ENCODE results near the gene SPATA9. TPM values are rescaled to one million over a fixed set of nuclear protein-coding genes. Genes with fewer than 3 reads are reported as not detected.

The SPATA9 gene
- total RNA-seq, 2 experiments from 2014 or later: not detected

DNA sequence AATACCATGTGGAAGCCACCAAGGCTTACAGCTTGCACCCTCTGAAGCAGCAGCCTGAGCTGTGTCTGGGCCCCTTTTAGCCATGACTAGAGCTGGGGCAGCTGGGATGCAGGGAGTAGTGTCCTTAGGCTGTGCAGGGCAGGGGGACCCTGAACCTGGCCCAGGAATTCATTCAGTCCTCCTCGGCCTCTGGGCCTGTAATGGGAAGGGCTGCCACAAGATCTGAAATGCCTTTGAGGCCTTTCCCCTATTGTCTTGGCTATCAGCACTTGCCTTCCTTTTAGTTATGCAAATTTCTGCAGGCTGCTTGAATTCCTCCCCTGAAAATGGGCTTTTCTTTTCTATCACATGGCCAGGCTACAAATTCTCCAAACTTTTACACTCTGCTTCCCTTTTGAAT, 53.9 kb downstream of the SPATA9 start:
- Mint-ChIP-seq H3K27me3 (no peaks in the 10 kb centered on the region), H3K9me3 (peaks cover 13% of the 10 kb centered on the region), H3K27ac (no peak overlapping the region), H3K4me1 (peaks cover 18% of the 10 kb centered on the region), H3K36me3 (peaks cover 5% of the 10 kb centered on the region), H3K4me3 (no peak overlapping the region)
- no peak for DNase-seq

DNA sequence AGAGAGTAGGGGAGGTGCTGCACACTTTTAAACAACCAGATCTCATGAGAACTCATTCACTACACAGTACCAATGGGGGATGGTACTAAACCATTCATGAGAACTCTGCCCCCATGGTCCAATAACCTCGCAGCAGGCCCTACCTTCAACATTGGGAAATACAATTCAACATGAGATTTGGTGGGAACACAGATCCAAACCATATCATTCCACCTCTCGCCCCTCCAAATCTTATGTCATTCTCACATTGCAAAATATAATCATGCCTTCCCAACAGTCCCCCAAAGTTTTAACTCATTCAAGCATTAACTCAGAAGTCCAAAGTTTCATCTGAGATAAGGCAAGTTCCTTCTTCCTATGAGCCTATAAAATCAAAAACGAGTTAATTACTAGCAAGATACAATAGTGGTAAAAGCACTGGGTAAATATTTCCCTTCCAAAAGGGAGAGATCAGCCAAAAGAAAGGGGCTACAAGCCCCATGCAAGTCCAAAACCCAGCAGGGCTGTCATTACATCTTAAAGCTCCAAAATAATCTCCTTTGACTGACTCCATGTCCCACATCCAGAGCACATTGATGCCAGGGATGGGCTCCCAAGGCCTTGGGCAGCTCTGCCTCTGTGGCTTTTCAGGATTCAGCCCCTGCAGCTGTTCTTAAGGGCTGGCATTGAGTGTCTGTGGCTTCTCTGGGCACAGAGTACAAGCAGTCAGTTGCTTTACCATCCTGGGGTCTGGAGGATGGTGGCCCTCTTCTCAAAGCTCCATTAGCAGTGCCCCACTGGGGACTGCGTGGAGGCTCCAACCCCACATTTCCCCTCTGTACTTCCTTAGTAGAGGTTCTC, 54.6 kb downstream of the SPATA9 start:
- H3K36me3 Mint-ChIP-seq: peaks cover 5% of the 10 kb centered on the region
- no peaks in the 10 kb centered on the region for H3K27me3 Mint-ChIP-seq
- no peak for DNase-seq
- peaks cover 13% of the 10 kb centered on the region for H3K9me3 Mint-ChIP-seq
- no peak overlapping the region for H3K4me3 Mint-ChIP-seq
- peaks cover 18% of the 10 kb centered on the region for H3K4me1 Mint-ChIP-seq
- no peak overlapping the region for H3K27ac Mint-ChIP-seq

DNA sequence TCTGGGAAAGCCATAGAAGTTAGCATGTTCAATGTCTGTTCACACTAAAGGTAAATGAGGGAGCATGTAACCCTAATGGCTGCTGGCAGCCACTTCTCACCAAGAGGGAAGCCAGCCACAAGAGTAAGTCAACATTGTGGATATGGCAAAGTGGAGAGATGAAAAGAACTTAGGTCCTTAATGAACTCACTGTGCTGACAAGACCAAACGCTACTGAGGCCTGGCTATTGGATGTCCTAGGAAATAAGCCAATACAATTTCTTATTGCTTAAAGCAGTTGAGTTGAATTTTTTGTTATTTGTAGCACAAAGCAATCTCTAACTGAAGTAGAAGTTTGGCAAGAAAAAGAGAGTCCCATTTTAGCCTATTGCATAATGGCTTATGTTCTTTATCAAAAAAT, 56.1 kb downstream of the SPATA9 start:
- Mint-ChIP-seq H3K4me3 (no peak overlapping the region), H3K27me3 (no peaks in the 10 kb centered on the region), H3K4me1 (peaks cover 19% of the 10 kb centered on the region), H3K36me3 (no peaks in the 10 kb centered on the region), H3K9me3 (peaks cover 7% of the 10 kb centered on the region), H3K27ac (no peak overlapping the region)
- DNase-seq: no peak

DNA sequence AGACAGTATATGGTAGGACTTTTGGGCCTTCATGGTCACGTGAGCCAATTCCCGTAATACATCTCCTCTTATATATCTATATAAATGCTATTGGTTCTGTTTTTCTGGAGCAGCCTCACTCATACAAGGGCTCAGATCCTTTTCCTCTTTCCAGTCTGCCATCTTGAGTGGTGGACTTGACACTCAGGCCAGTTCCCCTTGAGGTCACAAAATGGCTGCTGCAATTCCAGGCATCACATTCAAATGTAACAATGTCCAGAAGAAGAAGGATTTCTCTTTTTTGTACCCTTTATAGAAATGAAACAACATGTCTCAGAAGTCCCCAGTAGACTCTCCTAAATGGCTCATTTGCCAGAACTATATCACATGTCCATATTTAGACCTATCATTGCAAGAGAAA, 58.4 kb downstream of the SPATA9 start:
- Mint-ChIP-seq H3K27me3 (no peaks in the 10 kb centered on the region), H3K36me3 (peaks cover 3% of the 10 kb centered on the region), H3K4me3 (no peak overlapping the region), H3K27ac (no peak overlapping the region), H3K4me1 (peaks cover 18% of the 10 kb centered on the region), H3K9me3 (no peaks in the 10 kb centered on the region)
- no peak for DNase-seq

DNA sequence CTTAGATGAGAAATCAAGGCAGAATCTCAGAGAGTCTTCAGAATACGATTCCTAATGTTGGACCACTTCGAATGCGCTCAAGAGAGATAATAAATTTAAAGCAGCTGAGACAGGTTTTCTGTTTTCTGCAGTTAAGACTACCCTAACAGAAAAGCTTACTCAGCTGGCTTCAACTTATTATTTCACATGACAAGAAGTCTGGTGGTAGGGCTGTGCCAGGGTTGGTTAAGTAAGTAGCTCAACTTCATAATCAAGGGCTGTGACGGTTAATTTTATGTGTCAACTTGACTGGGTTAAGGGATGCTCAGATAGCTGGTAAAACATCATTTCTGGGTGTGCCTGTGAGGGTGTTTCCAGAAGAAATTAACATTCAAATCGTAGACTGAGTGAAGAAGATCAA, 59.1 kb downstream of the SPATA9 start:
- no peaks in the 10 kb centered on the region for H3K9me3 Mint-ChIP-seq
- H3K27me3 Mint-ChIP-seq: no peaks in the 10 kb centered on the region
- DNase-seq: no peak
- no peak overlapping the region for H3K4me3 Mint-ChIP-seq
- peaks cover 25% of the 10 kb centered on the region for H3K4me1 Mint-ChIP-seq
- H3K27ac Mint-ChIP-seq: no peak overlapping the region
- peaks cover 3% of the 10 kb centered on the region for H3K36me3 Mint-ChIP-seq

DNA sequence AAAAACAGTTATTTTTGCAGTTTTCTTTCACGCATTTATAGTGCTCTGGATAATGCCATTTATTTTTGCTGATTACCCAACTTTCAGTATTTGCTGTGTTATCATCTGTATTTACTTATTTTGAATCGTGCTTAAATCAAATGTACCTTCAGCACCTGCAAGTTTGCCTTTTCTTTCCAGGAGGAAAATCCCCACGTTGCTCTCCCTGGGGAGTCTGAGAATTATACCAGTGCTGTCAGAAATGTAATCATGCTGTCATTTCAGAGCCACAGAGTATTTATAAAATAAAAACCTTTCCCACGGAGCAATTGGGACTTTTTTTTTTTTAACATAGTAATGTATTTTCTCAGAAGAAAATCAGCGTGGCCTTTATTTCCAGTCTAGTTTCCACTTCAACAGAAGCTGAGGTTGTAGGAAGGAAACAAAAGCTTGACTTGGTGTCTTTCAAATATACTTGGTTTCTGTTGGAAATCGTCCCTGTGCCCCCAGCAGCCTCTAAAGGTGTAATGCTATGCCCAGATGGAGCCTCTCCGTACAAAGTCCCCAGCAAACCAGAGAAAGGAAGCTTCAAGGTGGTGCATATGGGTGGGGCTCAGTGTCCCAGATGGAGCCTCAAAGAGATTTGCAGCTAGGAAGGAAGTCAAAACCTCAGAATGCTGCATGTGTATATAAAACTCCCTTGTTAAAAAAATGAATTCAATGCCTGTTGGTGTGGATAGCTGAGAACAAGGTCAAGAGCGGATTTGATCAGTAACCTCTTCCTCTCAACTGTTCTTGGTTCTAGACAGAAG, 60.8 kb downstream of the SPATA9 start:
- Mint-ChIP-seq H3K36me3 (peaks cover 5% of the 10 kb centered on the region), H3K27ac (peak overlapping the region; percentile 78), H3K27me3 (no peaks in the 10 kb centered on the region), H3K4me3 (peak overlapping the region; percentile 77), H3K9me3 (no peaks in the 10 kb centered on the region), H3K4me1 (peaks cover 29% of the 10 kb centered on the region)
- peak; percentile 8 for DNase-seq

DNA sequence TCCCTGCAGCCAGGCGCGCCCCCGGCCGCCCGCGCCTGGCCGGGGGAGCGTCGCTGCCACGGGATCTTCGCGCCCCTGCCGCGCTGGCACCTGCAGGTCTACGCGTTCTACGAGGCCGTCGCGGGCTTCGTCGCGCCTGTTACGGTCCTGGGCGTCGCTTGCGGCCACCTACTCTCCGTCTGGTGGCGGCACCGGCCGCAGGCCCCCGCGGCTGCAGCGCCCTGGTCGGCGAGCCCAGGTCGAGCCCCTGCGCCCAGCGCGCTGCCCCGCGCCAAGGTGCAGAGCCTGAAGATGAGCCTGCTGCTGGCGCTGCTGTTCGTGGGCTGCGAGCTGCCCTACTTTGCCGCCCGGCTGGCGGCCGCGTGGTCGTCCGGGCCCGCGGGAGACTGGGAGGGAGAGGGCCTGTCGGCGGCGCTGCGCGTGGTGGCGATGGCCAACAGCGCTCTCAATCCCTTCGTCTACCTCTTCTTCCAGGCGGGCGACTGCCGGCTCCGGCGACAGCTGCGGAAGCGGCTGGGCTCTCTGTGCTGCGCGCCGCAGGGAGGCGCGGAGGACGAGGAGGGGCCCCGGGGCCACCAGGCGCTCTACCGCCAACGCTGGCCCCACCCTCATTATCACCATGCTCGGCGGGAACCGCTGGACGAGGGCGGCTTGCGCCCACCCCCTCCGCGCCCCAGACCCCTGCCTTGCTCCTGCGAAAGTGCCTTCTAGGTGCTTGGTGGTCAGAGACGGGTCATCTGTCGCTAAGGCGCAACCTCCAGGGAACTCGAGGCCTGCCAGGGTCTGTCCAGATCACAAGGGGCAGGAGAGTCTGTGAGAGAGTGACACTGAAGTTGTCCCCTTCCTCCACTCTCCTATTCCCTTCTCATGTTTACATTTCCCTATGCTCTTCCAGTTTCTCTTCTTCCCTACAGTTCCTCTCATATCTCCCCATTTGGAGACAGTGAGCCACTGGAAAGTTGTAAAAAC, 61.6 kb downstream of the SPATA9 start:
- Mint-ChIP-seq H3K4me3 (peak overlapping the region; percentile 77), H3K9me3 (no peaks in the 10 kb centered on the region), H3K27ac (peak overlapping the region; percentile 78), H3K27me3 (no peaks in the 10 kb centered on the region), H3K4me1 (peaks cover 29% of the 10 kb centered on the region), H3K36me3 (peaks cover 5% of the 10 kb centered on the region)
- peak; percentile 54 for DNase-seq

DNA sequence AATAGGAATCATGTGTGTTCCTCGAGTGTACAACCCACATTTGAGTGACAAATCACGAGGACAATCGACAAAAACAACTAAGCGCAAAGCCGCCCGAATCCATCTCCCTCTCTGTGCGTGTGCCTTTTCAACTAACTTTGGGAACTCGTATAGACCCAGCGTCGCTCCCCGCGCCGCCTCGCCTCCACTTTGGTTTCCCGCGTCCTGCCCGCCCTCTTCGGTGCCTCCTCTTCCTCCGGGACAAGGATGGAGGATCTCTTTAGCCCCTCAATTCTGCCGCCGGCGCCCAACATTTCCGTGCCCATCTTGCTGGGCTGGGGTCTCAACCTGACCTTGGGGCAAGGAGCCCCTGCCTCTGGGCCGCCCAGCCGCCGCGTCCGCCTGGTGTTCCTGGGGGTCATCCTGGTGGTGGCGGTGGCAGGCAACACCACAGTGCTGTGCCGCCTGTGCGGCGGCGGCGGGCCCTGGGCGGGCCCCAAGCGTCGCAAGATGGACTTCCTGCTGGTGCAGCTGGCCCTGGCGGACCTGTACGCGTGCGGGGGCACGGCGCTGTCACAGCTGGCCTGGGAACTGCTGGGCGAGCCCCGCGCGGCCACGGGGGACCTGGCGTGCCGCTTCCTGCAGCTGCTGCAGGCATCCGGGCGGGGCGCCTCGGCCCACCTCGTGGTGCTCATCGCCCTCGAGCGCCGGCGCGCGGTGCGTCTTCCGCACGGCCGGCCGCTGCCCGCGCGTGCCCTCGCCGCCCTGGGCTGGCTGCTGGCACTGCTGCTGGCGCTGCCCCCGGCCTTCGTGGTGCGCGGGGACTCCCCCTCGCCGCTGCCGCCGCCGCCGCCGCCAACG, 62.5 kb downstream of the SPATA9 start, which contains the start of gene GPR150:
TSS of gene GPR150 (plus strand) at position 58 of the 840 bp plus-strand sequence. CDS start at position 247, 189 bp downstream.
- Mint-ChIP-seq H3K9me3 (no peaks in the 10 kb centered on the region), H3K36me3 (peaks cover 5% of the 10 kb centered on the region), H3K4me1 (peaks cover 33% of the 10 kb centered on the region), H3K27me3 (no peaks in the 10 kb centered on the region), H3K4me3 (peak within 1 kb of the TSS; percentile 93), H3K27ac (peak within 1 kb of the TSS; percentile 81)
- DNase-seq: peak; percentile 75

DNA sequence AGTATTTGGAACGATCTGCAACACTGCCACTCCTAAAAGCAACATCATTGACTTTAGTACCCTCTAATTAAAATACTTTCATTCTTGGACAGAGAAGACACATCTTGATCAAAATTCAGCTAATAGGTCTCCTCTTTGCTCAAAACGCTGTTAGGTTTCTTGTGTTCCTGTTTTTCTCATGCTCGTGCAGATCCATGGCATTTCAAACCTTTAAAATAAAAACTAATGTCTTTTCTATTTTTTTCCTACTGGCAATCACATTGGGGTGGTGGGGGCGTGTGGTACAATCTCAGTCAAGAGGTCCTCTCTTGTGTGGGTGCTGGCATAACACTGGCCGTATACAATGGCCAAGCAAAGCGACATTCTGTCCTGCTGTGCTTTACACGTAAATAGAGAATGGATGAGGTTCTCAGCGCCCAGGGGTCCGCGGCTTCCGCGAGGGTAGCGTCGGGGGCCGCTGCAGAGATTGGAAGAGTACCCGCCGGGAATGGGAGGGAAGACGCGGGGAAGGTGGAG, 63.2 kb downstream of the SPATA9 start:
- H3K27ac Mint-ChIP-seq: peak overlapping the region; percentile 81
- H3K36me3 Mint-ChIP-seq: peaks cover 9% of the 10 kb centered on the region
- H3K4me1 Mint-ChIP-seq: peaks cover 38% of the 10 kb centered on the region
- no peak for DNase-seq
- peaks cover 3% of the 10 kb centered on the region for H3K9me3 Mint-ChIP-seq
- H3K27me3 Mint-ChIP-seq: no peaks in the 10 kb centered on the region
- peak overlapping the region; percentile 93 for H3K4me3 Mint-ChIP-seq

DNA sequence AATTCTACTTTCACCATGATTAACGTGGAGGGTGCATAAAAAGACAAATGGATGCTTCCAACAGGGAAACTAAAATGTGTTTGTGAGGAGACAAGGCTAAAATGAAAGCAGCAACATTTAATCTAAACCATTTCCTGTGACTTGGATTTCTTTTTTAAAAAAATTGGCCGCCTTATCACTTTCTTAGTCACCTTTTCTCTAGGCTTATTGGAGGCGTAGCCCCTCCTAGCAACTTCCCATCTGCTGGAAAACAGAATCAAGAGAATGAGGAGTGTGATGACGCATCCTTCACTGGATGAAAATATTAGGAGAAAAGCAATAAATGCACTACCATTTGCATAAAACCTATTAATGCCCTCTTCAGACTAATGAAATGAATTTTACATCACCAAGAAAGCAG, 63.7 kb downstream of the SPATA9 start:
- Mint-ChIP-seq H3K4me3 (peak overlapping the region; percentile 93), H3K27ac (no peak overlapping the region), H3K9me3 (peaks cover 3% of the 10 kb centered on the region), H3K36me3 (peaks cover 13% of the 10 kb centered on the region), H3K27me3 (no peaks in the 10 kb centered on the region), H3K4me1 (peaks cover 38% of the 10 kb centered on the region)
- DNase-seq: no peak

DNA sequence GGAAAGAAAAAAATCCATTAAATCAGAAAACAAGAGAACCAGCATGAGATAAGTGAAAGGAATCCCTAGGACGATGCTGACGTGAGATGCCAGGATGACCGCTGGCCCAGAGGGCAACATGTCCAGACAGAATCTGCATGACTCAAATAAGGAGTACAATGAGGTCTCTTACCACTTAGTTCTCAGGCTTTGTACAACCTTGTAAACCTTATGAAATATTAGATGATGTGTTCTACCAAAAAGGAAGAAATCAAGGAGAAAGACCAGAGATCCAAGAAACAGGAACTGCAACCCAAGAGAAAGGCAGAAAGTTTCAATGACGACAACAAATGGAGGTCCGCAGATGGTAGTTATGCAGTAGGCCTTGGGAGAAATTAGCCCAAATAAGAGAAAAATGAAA, 65.7 kb downstream of the SPATA9 start:
- Mint-ChIP-seq H3K4me3 (no peak overlapping the region), H3K27ac (no peak overlapping the region), H3K4me1 (peaks cover 37% of the 10 kb centered on the region), H3K36me3 (peaks cover 30% of the 10 kb centered on the region), H3K27me3 (no peaks in the 10 kb centered on the region), H3K9me3 (peaks cover 14% of the 10 kb centered on the region)
- no peak for DNase-seq

DNA sequence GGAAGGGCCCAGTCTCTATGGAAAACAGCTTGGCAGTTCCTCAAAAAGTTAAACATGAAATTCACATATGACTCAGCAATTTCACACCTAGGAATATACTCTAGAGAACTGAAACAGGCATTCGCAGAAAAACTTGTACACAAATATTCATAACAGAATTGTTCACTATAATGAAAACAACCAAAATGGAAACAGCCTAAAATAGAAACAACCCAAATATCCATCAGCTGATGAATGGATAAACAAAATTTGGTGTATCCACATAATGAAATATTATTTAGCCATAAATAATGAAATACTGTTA, 67.7 kb downstream of the SPATA9 start:
- H3K4me3 Mint-ChIP-seq: no peak overlapping the region

DNA sequence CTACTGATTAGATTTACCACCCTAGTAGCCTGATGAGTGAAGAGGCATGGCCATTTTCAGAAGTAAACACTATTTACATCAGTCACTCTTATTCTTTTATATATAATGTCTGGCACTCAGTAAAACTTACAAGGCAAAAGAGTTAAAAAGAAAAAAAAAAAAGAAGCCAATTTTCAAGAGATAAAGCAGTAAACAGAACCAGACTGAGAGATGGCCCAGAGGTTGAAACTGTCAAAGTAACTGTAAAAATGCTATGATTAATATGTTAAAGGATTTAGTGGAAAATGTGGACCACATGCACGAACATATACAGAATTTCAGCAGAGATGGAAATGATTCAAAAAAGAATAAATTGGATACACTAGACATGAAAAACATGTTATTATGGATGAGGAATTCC, 69.3 kb downstream of the SPATA9 start:
- Mint-ChIP-seq H3K36me3 (peaks cover 27% of the 10 kb centered on the region), H3K4me1 (peaks cover 16% of the 10 kb centered on the region), H3K4me3 (no peak overlapping the region), H3K27ac (no peak overlapping the region), H3K27me3 (no peaks in the 10 kb centered on the region), H3K9me3 (peaks cover 14% of the 10 kb centered on the region)
- no peak for DNase-seq

More for the DNA sequence above, 67.7 kb downstream of the SPATA9 start:
- DNase-seq: no peak
- Mint-ChIP-seq H3K27ac (no peak overlapping the region), H3K27me3 (no peaks in the 10 kb centered on the region), H3K9me3 (peaks cover 14% of the 10 kb centered on the region), H3K36me3 (peaks cover 32% of the 10 kb centered on the region), H3K4me1 (peaks cover 30% of the 10 kb centered on the region)

DNA sequence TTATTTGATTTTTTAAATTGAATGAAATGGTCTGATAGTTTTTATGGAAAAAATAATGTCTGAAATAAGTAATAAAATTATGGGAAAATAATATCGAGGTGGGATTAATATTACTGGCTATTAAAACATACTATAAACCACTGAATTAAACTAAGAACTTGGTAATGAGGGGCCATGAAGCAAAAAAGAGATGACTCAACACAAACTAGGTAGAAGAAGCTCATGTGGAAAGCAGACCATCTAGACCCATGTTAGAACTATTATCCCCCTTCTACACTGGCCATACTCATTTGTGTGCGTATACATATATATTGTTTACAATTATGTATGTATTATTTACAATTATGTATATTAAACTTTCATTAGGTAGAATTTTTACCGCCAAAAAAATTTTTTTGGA, 71.4 kb downstream of the SPATA9 start:
- Mint-ChIP-seq H3K4me3 (no peak overlapping the region), H3K9me3 (peaks cover 14% of the 10 kb centered on the region), H3K27ac (no peak overlapping the region), H3K27me3 (no peaks in the 10 kb centered on the region), H3K4me1 (peaks cover 14% of the 10 kb centered on the region), H3K36me3 (peaks cover 27% of the 10 kb centered on the region)
- no peak for DNase-seq

Data from activated naive CD8-positive, alpha-beta T cell treated with anti-CD3 and anti-CD28 coated beads for 36 hours (primary cell).